Prostate gland (tissue), 2 donors: Measurements from ENCODE around the gene KCNRG.

Source experiments
- POLR2A ChIP-seq: fragments of 450-650 bp; IDR thresholded peaks from one replicate; pipeline ENCODE4 v1.6.1; 2016; ENCODE audit warnings: antibody characterized with exemption, mild to moderate bottlenecking
- TF ChIP-seq, protein P1 (sequence below), 4 experiments: fragments of 200-600 bp in 2 of 4; fragments of 450-650 bp in 2 of 4; sonication (generic) in 2 of 4; IDR thresholded peaks; 1 replicate in 3 of 4; 2 replicates in 1 of 4; pipeline ENCODE4 v1.5.1; 2016 to 2019; ENCODE audit warnings: antibody characterized with exemption in 4 of 4, mild to moderate bottlenecking in 2 of 4, moderate library complexity in 2 of 4

DNA sequence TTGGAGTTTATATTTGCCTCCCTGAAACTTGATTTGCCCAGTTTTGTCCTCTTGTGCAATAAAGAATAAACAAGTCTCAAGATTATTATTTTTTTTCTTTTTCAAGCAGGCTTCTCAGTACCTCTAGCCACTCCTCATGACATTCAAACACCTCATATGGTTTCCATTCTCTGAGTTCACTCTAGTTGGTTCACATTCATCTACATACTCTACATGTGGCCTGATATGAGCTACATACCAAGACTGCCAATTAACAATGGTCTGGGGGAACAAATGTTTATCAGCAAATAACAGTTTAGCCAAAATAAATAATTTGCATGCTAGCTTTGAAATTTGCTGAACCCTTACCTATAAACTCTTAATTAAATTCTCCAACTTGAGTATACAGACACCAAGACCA is 22.5 kb downstream of the KCNRG start:
- TF ChIP-seq, protein P1, sequence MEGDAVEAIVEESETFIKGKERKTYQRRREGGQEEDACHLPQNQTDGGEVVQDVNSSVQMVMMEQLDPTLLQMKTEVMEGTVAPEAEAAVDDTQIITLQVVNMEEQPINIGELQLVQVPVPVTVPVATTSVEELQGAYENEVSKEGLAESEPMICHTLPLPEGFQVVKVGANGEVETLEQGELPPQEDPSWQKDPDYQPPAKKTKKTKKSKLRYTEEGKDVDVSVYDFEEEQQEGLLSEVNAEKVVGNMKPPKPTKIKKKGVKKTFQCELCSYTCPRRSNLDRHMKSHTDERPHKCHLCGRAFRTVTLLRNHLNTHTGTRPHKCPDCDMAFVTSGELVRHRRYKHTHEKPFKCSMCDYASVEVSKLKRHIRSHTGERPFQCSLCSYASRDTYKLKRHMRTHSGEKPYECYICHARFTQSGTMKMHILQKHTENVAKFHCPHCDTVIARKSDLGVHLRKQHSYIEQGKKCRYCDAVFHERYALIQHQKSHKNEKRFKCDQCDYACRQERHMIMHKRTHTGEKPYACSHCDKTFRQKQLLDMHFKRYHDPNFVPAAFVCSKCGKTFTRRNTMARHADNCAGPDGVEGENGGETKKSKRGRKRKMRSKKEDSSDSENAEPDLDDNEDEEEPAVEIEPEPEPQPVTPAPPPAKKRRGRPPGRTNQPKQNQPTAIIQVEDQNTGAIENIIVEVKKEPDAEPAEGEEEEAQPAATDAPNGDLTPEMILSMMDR (IDR thresholded peaks at IDR 0.05), result no peak
- no peak for TF ChIP-seq POLR2A
